Endothelial cell (in vitro differentiated cells): ENCODE results near the gene RAB21. TPM values are rescaled to one million over a fixed set of nuclear protein-coding genes. Genes with fewer than 3 reads are reported as not detected.
A peak's percentile ranks its signal among the peaks of the same experiment; 100 is the strongest.

Source experiments
- DNase-seq: peaks from one replicate; pipeline ENCODE4 v3.0.0; 2021; ENCODE audit warnings: low spot score
- H3K27ac Mint-ChIP-seq: one replicate; pipeline ENCODE4 v1.8.0; 2021; ENCODE audit warnings: mixed read lengths, inconsistent platforms; ENCODE audit not compliant: unreplicated experiment
- H3K27me3 Mint-ChIP-seq: one replicate; pipeline ENCODE4 v1.8.0; 2021; ENCODE audit warnings: mild to moderate bottlenecking, moderate library complexity, mixed read lengths, inconsistent platforms; ENCODE audit not compliant: unreplicated experiment
- H3K36me3 Mint-ChIP-seq: one replicate; pipeline ENCODE4 v1.8.0; 2021; ENCODE audit warnings: mild to moderate bottlenecking, low read depth, mixed read lengths, inconsistent platforms; ENCODE audit not compliant: unreplicated experiment
- H3K4me1 Mint-ChIP-seq: one replicate; pipeline ENCODE4 v1.8.0; 2021; ENCODE audit warnings: mild to moderate bottlenecking, mixed read lengths, inconsistent platforms; ENCODE audit not compliant: unreplicated experiment
- H3K4me3 Mint-ChIP-seq: one replicate; pipeline ENCODE4 v1.8.0; 2021; ENCODE audit warnings: mild to moderate bottlenecking, mixed read lengths, inconsistent platforms; ENCODE audit not compliant: unreplicated experiment
- H3K9me3 Mint-ChIP-seq: one replicate; pipeline ENCODE4 v1.8.0; 2021; ENCODE audit warnings: mixed read lengths, inconsistent platforms; ENCODE audit not compliant: unreplicated experiment
- CTCF ChIP-seq: fragments of 200-600 bp; sonication (generic); IDR thresholded peaks from one replicate; pipeline ENCODE4 v1.5.0; 2021; ENCODE audit warnings: antibody characterized with exemption; ENCODE audit not compliant: unreplicated experiment
- total RNA-seq: library from RNA; stranded (reverse); fragmentation: NEBNext Ultra II Directional; extraction: Animal tissue kit (Norgen Biotek cat#: 25700); gene quantifications from one replicate; pipeline ENCODE4 v1.2.1, GENCODE V29; 2021; ENCODE audit not compliant: unreplicated experiment

RAB21 gene
- total RNA-seq, 1 donor from 2014 or later: 53.7 TPM

- Mint-ChIP-seq H3K4me1 (peaks cover 21% of the 10 kb centered on the region), H3K27me3 (peaks cover 15% of the 10 kb centered on the region), H3K4me3 (no peak overlapping the region), H3K27ac (peak overlapping the region; percentile 10), H3K36me3 (no peaks in the 10 kb centered on the region), H3K9me3 (no peaks in the 10 kb centered on the region)
- no peak for TF ChIP-seq CTCF
- no peak for DNase-seq
Measured at GRCh38 chr12:71838231-71838630, 83.6 kb downstream of the RAB21 start.

- Mint-ChIP-seq H3K4me1 (peaks cover 21% of the 10 kb centered on the region), H3K27ac (peak overlapping the region; percentile 100), H3K4me3 (peak overlapping the region; percentile 98), H3K27me3 (peaks cover 15% of the 10 kb centered on the region), H3K36me3 (no peaks in the 10 kb centered on the region), H3K9me3 (no peaks in the 10 kb centered on the region)
- DNase-seq: no peak
- no peak for TF ChIP-seq CTCF
Measured at GRCh38 chr12:71838676-71839075, 84.0 kb downstream of the RAB21 start.

- TF ChIP-seq CTCF: no peak
- Mint-ChIP-seq H3K27ac (peak overlapping the region; percentile 100), H3K4me1 (peaks cover 21% of the 10 kb centered on the region), H3K9me3 (no peaks in the 10 kb centered on the region), H3K4me3 (peak overlapping the region; percentile 98), H3K36me3 (no peaks in the 10 kb centered on the region), H3K27me3 (peaks cover 15% of the 10 kb centered on the region)
- DNase-seq: peak; percentile 7
Measured at GRCh38 chr12:71840231-71840847, 85.7 kb downstream of the RAB21 start.

GRCh38 chr12:71846322-71846940, 91.8 kb downstream of the RAB21 start:
- H3K27ac Mint-ChIP-seq: peak overlapping the region; percentile 16
- no peak overlapping the region for H3K4me3 Mint-ChIP-seq
- H3K27me3 Mint-ChIP-seq: no peaks in the 10 kb centered on the region
- no peak for DNase-seq
- TF ChIP-seq CTCF: no peak
- peaks cover 12% of the 10 kb centered on the region for H3K36me3 Mint-ChIP-seq
- H3K9me3 Mint-ChIP-seq: no peaks in the 10 kb centered on the region
- peaks cover 10% of the 10 kb centered on the region for H3K4me1 Mint-ChIP-seq

- no peak overlapping the region for H3K27ac Mint-ChIP-seq
- DNase-seq: no peak
- no peak for TF ChIP-seq CTCF
- H3K27me3 Mint-ChIP-seq: peaks cover 6% of the 10 kb centered on the region
- no peak overlapping the region for H3K4me3 Mint-ChIP-seq
- peaks cover 21% of the 10 kb centered on the region for H3K36me3 Mint-ChIP-seq
- no peaks in the 10 kb centered on the region for H3K9me3 Mint-ChIP-seq
- peaks cover 4% of the 10 kb centered on the region for H3K4me1 Mint-ChIP-seq
Measured at GRCh38 chr12:71848212-71848611, 93.5 kb downstream of the RAB21 start.
